Measurements from ENCODE around the gene UQCR11. TPM values are rescaled to one million over a fixed set of nuclear protein-coding genes. Genes with fewer than 3 reads are reported as not detected.
"Not testable (repeated sequence)": the region's sequence is repeated elsewhere in the genome, so short reads cannot be mapped to it uniquely, and the experiment has no call there.

The UQCR11 gene
- total and polyA plus RNA-seq, 7 donors: 81.1 to 339 (median 158) TPM

- Histone ChIP-seq H3K9me3 (no peaks in the 10 kb centered on the region), H3K4me3 (no peak overlapping the region), H3K36me3 (peaks cover 0 to 67% (median 12%) of the 10 kb centered on the region in 4 donors), H3K27me3 (no peaks in the 10 kb centered on the region), H3K27ac (no peak overlapping the region), H3K4me1 (peaks cover 0 to 18% (median 14%) of the 10 kb centered on the region in 4 donors)
- TF ChIP-seq POLR2A (IDR thresholded peaks at IDR 0.05) (no peak), EP300 (IDR thresholded peaks at IDR 0.05) (no peak)
- TF ChIP-seq, protein P1, sequence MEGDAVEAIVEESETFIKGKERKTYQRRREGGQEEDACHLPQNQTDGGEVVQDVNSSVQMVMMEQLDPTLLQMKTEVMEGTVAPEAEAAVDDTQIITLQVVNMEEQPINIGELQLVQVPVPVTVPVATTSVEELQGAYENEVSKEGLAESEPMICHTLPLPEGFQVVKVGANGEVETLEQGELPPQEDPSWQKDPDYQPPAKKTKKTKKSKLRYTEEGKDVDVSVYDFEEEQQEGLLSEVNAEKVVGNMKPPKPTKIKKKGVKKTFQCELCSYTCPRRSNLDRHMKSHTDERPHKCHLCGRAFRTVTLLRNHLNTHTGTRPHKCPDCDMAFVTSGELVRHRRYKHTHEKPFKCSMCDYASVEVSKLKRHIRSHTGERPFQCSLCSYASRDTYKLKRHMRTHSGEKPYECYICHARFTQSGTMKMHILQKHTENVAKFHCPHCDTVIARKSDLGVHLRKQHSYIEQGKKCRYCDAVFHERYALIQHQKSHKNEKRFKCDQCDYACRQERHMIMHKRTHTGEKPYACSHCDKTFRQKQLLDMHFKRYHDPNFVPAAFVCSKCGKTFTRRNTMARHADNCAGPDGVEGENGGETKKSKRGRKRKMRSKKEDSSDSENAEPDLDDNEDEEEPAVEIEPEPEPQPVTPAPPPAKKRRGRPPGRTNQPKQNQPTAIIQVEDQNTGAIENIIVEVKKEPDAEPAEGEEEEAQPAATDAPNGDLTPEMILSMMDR (IDR thresholded peaks at IDR 0.05): no peak
- DNase-seq: no peak
- intact Hi-C loops (cut with DNase I): no loop called here
- 77 to 87% methylated on average over 29 of the region's 29 CpGs for WGBS, 2 donors
Observed at GRCh38 chr19:1646659-1647453, 41.6 kb upstream of the UQCR11 start.

DNA sequence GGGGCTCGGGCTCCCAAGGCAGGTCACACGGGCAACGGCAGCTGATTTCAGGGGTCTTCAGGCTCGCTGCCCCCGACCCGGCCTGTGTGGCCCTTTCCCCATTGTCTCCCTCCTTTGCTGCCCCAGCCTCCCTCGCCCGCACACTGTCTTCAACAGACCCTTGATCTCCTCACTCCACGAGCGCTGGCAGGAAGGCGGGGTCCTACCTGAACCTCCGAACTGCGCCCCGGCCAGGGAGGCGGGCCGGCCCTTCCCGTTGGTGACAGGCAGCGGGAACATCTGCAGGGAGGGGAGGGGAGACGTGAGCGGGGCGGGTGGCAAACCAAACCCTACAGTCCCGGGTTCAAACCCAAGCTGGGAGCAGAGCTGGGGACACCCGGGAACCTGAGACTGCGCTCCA, 40.9 kb upstream of the UQCR11 start:
- H3K27me3 ChIP-seq: no peaks in the 10 kb centered on the region
- 90 to 91% methylated on average over 24 of the region's 24 CpGs for WGBS, 2 donors
- TF ChIP-seq, protein P1 (IDR thresholded peaks at IDR 0.05): no peak
- TF ChIP-seq EP300 (IDR thresholded peaks at IDR 0.05) (no peak), POLR2A (IDR thresholded peaks at IDR 0.05) (no peak), POLR2AphosphoS5 (IDR thresholded peaks at IDR 0.05) (no peak)
- H3K36me3 ChIP-seq: peaks cover 0 to 67% (median 12%) of the 10 kb centered on the region in 4 donors
- H3K4me3 ChIP-seq: no peak overlapping the region
- peaks cover 0 to 15% (median 13%) of the 10 kb centered on the region in 4 donors for H3K4me1 ChIP-seq
- DNase-seq: no peak
- no peaks in the 10 kb centered on the region for H3K9me3 ChIP-seq
- intact Hi-C loops (cut with DNase I): no loop called here
- H3K27ac ChIP-seq: no peak overlapping the region

DNA sequence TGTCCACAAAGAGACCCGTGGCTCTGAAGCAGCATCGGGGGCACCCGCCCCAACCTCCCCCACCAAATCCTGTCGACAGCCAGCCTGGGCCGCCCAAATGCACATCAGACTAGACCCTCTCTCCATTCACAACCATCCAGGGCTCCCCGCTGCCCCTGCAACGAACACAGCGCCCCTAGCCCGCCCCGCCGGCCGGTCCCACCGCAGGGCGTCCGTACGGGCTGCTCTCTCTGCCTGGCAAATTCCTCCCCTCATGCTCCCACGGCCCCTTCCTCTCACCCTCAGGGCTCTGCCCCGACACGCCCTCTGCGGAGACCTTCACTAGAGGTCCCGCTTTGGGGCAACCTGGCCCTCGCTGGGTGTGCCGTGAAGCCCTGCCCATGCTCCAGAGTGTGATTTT, 40.0 kb upstream of the UQCR11 start:
- no peaks in the 10 kb centered on the region for H3K27me3 ChIP-seq
- intact Hi-C loops (cut with DNase I): no loop called here
- no peak overlapping the region for H3K27ac ChIP-seq
- peaks cover 0 to 67% (median 12%) of the 10 kb centered on the region in 4 donors for H3K36me3 ChIP-seq
- H3K4me1 ChIP-seq: peaks cover 0 to 6% (median 4%) of the 10 kb centered on the region in 4 donors
- H3K4me3 ChIP-seq: no peak overlapping the region
- TF ChIP-seq POLR2A (IDR thresholded peaks at IDR 0.05) (no peak), POLR2AphosphoS5 (IDR thresholded peaks at IDR 0.05) (no peak), EP300 (IDR thresholded peaks at IDR 0.05) (no peak)
- 96 to 97% methylated on average over 23 of the region's 23 CpGs for WGBS, 2 donors
- no peaks in the 10 kb centered on the region for H3K9me3 ChIP-seq
- DNase-seq: no peak

DNA sequence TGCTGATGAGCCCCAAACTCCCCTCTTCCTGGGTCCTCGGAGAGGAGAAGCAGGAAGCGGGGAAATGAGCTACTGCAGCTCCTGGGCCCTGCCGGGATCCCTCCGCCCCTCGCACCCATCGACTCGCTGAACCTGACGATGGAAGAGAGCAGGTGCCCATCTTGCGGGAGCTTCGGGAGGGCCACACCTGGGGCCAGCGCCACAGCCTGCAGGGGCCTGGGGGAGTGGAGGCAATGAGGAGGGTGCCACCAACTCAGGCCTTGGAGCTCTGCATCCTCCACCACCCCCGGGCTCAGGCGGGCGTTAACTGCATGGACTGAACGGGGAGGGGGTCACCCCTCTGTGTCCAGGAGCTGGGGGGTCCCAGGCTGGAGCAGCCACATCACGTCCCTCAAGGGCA, 38.8 kb upstream of the UQCR11 start:
- intact Hi-C loops (cut with DNase I): no loop called here
- no peak for DNase-seq
- peaks cover 0 to 65% (median 13%) of the 10 kb centered on the region in 4 donors for H3K36me3 ChIP-seq
- whole genome bisulfite sequencing, 2 donors: 95 to 96% methylated on average over 16 of the region's 16 CpGs
- H3K4me3 ChIP-seq: no peak overlapping the region
- peaks cover 0 to 6% (median 3%) of the 10 kb centered on the region in 4 donors for H3K4me1 ChIP-seq
- no peaks in the 10 kb centered on the region for H3K9me3 ChIP-seq
- H3K27ac ChIP-seq: no peak overlapping the region
- H3K27me3 ChIP-seq: no peaks in the 10 kb centered on the region
- TF ChIP-seq EP300 (IDR thresholded peaks at IDR 0.05) (no peak), POLR2AphosphoS5 (IDR thresholded peaks at IDR 0.05) (no peak), POLR2A (IDR thresholded peaks at IDR 0.05) (no peak)
- TF ChIP-seq, protein P1 (IDR thresholded peaks at IDR 0.05): no peak

DNA sequence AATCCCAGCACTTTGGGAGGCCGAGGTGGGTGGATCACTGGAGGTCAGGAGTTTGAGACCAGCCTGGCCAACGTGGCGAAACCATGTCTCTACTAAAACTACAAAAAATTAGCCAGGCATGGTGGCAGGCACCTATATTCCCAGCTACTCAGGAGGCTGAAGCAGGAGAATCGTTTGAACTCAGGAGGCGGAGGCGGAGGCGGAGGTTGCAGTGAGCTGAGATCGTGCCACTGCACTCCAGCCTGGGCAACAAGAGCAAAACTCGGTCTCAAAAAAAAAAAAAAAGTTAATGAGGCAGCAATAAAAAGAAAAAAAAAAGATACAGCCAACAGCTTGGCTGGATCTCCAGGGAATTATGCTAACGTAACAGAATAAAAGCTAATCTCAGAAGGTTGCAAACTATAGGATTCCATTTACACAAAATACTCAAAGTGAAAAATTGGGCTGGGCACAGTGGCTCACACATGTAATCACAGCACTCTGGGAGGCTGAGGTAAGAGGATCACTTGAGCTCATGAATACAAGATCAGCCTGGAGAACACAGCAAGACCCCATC, 35.7 kb upstream of the UQCR11 start:
- H3K4me1 ChIP-seq; DNase-seq; H3K9me3 ChIP-seq; H3K27me3 ChIP-seq; intact Hi-C loops (cut with DNase I); H3K4me3 ChIP-seq; H3K27ac ChIP-seq: not testable (repeated sequence)
- whole genome bisulfite sequencing, 2 donors: 65 to 85% methylated on average over 10 of the region's 10 CpGs
- peaks cover 0 to 48% (median 13%) of the 10 kb centered on the region in 4 donors for H3K36me3 ChIP-seq

All from sigmoid colon (tissue), 7 donors.